ENCODE results near the gene ATG2A.

DNA sequence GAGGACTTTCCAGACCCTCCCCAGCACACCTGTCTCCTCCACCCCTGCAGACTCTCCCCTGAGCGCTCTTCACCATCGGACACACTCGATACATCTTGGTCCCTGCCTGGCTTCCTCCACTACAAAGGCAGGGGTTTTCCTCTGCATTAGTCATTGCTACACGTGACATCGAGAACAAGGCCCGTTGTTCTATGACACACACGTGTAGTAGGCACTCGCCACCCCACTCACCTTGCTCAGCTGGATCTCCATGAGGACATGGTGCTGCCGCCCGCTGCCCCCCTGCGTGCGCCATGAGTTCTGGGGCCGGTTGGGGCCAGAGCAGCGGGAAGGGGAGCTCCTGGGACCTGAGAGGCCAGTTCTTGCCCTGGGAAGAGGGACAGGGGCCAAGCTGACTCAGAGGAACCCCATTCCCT lies 16.7 kb downstream of the ATG2A start:
- TF ChIP-seq, protein P1, sequence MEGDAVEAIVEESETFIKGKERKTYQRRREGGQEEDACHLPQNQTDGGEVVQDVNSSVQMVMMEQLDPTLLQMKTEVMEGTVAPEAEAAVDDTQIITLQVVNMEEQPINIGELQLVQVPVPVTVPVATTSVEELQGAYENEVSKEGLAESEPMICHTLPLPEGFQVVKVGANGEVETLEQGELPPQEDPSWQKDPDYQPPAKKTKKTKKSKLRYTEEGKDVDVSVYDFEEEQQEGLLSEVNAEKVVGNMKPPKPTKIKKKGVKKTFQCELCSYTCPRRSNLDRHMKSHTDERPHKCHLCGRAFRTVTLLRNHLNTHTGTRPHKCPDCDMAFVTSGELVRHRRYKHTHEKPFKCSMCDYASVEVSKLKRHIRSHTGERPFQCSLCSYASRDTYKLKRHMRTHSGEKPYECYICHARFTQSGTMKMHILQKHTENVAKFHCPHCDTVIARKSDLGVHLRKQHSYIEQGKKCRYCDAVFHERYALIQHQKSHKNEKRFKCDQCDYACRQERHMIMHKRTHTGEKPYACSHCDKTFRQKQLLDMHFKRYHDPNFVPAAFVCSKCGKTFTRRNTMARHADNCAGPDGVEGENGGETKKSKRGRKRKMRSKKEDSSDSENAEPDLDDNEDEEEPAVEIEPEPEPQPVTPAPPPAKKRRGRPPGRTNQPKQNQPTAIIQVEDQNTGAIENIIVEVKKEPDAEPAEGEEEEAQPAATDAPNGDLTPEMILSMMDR (IDR thresholded peaks at IDR 0.05): no peak
- TF ChIP-seq EP300 (IDR thresholded peaks at IDR 0.05): no peak
